ENCODE data around the gene KTN1. TPM values are rescaled to one million over a fixed set of nuclear protein-coding genes. Genes with fewer than 3 reads are reported as not detected.

The KTN1 gene
- total RNA-seq, 2 experiments from 2014 or later, result 59.9 to 68.4 TPM

- Mint-ChIP-seq H3K27me3 (no peaks in the 10 kb centered on the region), H3K27ac (no peak overlapping the region), H3K4me1 (ENCODE audit: low read depth) (no peaks in the 10 kb centered on the region), H3K4me3 (no peak overlapping the region), H3K36me3 (ENCODE audit: low read depth) (no peaks in the 10 kb centered on the region), H3K9me3 (no peaks in the 10 kb centered on the region)
- Histone ChIP-seq H3K36me3 (ENCODE audit: insufficient read depth, low read length) (no peaks in the 10 kb centered on the region), H3K4me3 (ENCODE audit: low read length) (no peak overlapping the region), H3K27me3 (ENCODE audit: control insufficient read depth in 1 of 2, insufficient read depth in 2 of 2, low read length in 2 of 2) (no peaks in the 10 kb centered on the region), H3K9me3 (ENCODE audit: control insufficient read depth in 1 of 2, insufficient read depth in 1 of 2, low read length in 2 of 2) (no peaks in the 10 kb centered on the region), H3K27ac (ENCODE audit: low read depth in 1 of 2, low read length in 2 of 2) (no peak overlapping the region), H3K4me1 (ENCODE audit: insufficient read depth, low read length) (no peaks in the 10 kb centered on the region)
- ATAC-seq (ENCODE audit: poor library complexity) (no peak), DNase-seq (no peak)
- intact Hi-C loops (cut with DNase I, micrococcal nuclease), result loop anchor here in 1 of 2 experiments (10.0 kb wide), 2 partner anchors 645 to 775 kb away; no protein-coding TSS in a partner anchor
- CTCF ChIA-PET, result no interaction called here
- POLR2A ChIA-PET, result no interaction called here
- no peak for TF ChIP-seq CTCF (IDR thresholded peaks at IDR 0.05)
Measured at GRCh38 chr14:55699131-55700057, 119.4 kb downstream of the KTN1 start.

- Mint-ChIP-seq H3K27ac (no peak overlapping the region), H3K4me3 (no peak overlapping the region), H3K36me3 (ENCODE audit: low read depth) (no peaks in the 10 kb centered on the region), H3K4me1 (ENCODE audit: low read depth) (no peaks in the 10 kb centered on the region), H3K9me3 (no peaks in the 10 kb centered on the region), H3K27me3 (no peaks in the 10 kb centered on the region)
- DNase-seq, result no peak
- no peak for TF ChIP-seq CTCF (IDR thresholded peaks at IDR 0.05)
- Histone ChIP-seq H3K4me3 (ENCODE audit: low read length) (no peak overlapping the region), H3K27ac (ENCODE audit: low read depth in 1 of 2, low read length in 2 of 2) (no peak overlapping the region), H3K9me3 (ENCODE audit: control insufficient read depth in 1 of 2, insufficient read depth in 1 of 2, low read length in 2 of 2) (no peaks in the 10 kb centered on the region), H3K36me3 (ENCODE audit: insufficient read depth, low read length) (no peaks in the 10 kb centered on the region), H3K4me1 (ENCODE audit: insufficient read depth, low read length) (no peaks in the 10 kb centered on the region), H3K27me3 (ENCODE audit: control insufficient read depth in 1 of 2, insufficient read depth in 2 of 2, low read length in 2 of 2) (no peaks in the 10 kb centered on the region)
- ATAC-seq (ENCODE audit: poor library complexity), result no peak
- intact Hi-C loops (cut with DNase I, micrococcal nuclease), result loop anchor here in 1 of 2 experiments (10.0 kb wide), 2 partner anchors 643 to 773 kb away; no protein-coding TSS in a partner anchor
- POLR2A ChIA-PET, result no interaction called here
- CTCF ChIA-PET, result no interaction called here
Measured at GRCh38 chr14:55701638-55702037, 121.6 kb downstream of the KTN1 start.

- Histone ChIP-seq H3K4me1 (ENCODE audit: insufficient read depth, low read length) (no peaks in the 10 kb centered on the region), H3K27me3 (ENCODE audit: control insufficient read depth in 1 of 2, insufficient read depth in 2 of 2, low read length in 2 of 2) (no peaks in the 10 kb centered on the region), H3K4me3 (ENCODE audit: low read length) (no peak overlapping the region), H3K36me3 (ENCODE audit: insufficient read depth, low read length) (no peaks in the 10 kb centered on the region), H3K27ac (ENCODE audit: low read depth in 1 of 2, low read length in 2 of 2) (no peak overlapping the region), H3K9me3 (ENCODE audit: control insufficient read depth in 1 of 2, insufficient read depth in 1 of 2, low read length in 2 of 2) (no peaks in the 10 kb centered on the region)
- no peak for TF ChIP-seq CTCF (IDR thresholded peaks at IDR 0.05)
- H3K9me3 Mint-ChIP-seq, result no peaks in the 10 kb centered on the region
- CTCF ChIA-PET, result interaction anchor here (0.7 kb wide), 1 partner anchor 776 kb away, joined by 3 read pairs; no protein-coding TSS in a partner anchor
- no peak overlapping the region for H3K27ac Mint-ChIP-seq
- no peaks in the 10 kb centered on the region for H3K36me3 Mint-ChIP-seq (ENCODE audit: low read depth)
- H3K4me3 Mint-ChIP-seq, result no peak overlapping the region
- intact Hi-C loops (cut with DNase I, micrococcal nuclease), result loop anchor here in 1 of 2 experiments (10.0 kb wide), 2 partner anchors 642 to 772 kb away; no protein-coding TSS in a partner anchor
- no peaks in the 10 kb centered on the region for H3K27me3 Mint-ChIP-seq
- no peak for DNase-seq
- H3K4me1 Mint-ChIP-seq (ENCODE audit: low read depth), result no peaks in the 10 kb centered on the region
- no peak for ATAC-seq (ENCODE audit: poor library complexity)
- POLR2A ChIA-PET, result no interaction called here
Measured at GRCh38 chr14:55702511-55702910, 122.5 kb downstream of the KTN1 start.

All from CD4-positive, alpha-beta T cell (primary cell).